ENCODE results near the gene C22orf23. TPM values are rescaled to one million over a fixed set of nuclear protein-coding genes. Genes with fewer than 3 reads are reported as not detected.

C22orf23 gene
- total RNA-seq, 6 experiments from 2014 or later, result 0.43 to 0.73 (median 0.54) TPM

- Mint-ChIP-seq H3K9me3 (no peaks in the 10 kb centered on the region), H3K36me3 (ENCODE audit: low read depth) (peaks cover 14% of the 10 kb centered on the region), H3K4me3 (no peak overlapping the region), H3K27me3 (ENCODE audit: insufficient read depth) (no peaks in the 10 kb centered on the region; the same call in none of the 2 replicates), H3K27ac (no peak overlapping the region), H3K4me1 (ENCODE audit: low read depth) (peaks cover 27% of the 10 kb centered on the region)
- TF ChIP-seq CTCF (IDR thresholded peaks at IDR 0.05), result no peak
- DNase-seq, result no peak
These were observed 24.0 kb downstream of the C22orf23 start for GRCh38 chr22:37929390-37929789.

GRCh38 chr22:37927637-37927936, 25.8 kb downstream of the C22orf23 start:
- H3K27ac Mint-ChIP-seq, result no peak overlapping the region
- H3K36me3 Mint-ChIP-seq (ENCODE audit: low read depth), result peaks cover 10% of the 10 kb centered on the region
- no peaks in the 10 kb centered on the region for H3K9me3 Mint-ChIP-seq
- no peaks in the 10 kb centered on the region; the same call in 1 of the 2 replicates for H3K27me3 Mint-ChIP-seq (ENCODE audit: insufficient read depth)
- DNase-seq, result no peak
- no peak for TF ChIP-seq CTCF (IDR thresholded peaks at IDR 0.05)
- no peak overlapping the region for H3K4me3 Mint-ChIP-seq
- H3K4me1 Mint-ChIP-seq (ENCODE audit: low read depth), result peaks cover 9% of the 10 kb centered on the region

GRCh38 chr22:37926771-37927636, 26.4 kb downstream of the C22orf23 start:
- Mint-ChIP-seq H3K4me1 (ENCODE audit: low read depth) (peaks cover 9% of the 10 kb centered on the region), H3K27ac (no peak overlapping the region), H3K27me3 (ENCODE audit: insufficient read depth) (no peaks in the 10 kb centered on the region; the same call in 1 of the 2 replicates), H3K36me3 (ENCODE audit: low read depth) (peaks cover 10% of the 10 kb centered on the region), H3K9me3 (no peaks in the 10 kb centered on the region), H3K4me3 (no peak overlapping the region)
- TF ChIP-seq CTCF (IDR thresholded peaks at IDR 0.05), result no peak
- no peak for DNase-seq

- Mint-ChIP-seq H3K36me3 (ENCODE audit: low read depth) (peaks cover 10% of the 10 kb centered on the region), H3K4me1 (ENCODE audit: low read depth) (peaks cover 9% of the 10 kb centered on the region), H3K4me3 (no peak overlapping the region), H3K27me3 (ENCODE audit: insufficient read depth) (no peaks in the 10 kb centered on the region; the same call in 1 of the 2 replicates), H3K9me3 (no peaks in the 10 kb centered on the region), H3K27ac (no peak overlapping the region)
- TF ChIP-seq CTCF (IDR thresholded peaks at IDR 0.05), result no peak
- no peak for DNase-seq
These were observed 27.0 kb downstream of the C22orf23 start for GRCh38 chr22:37926358-37926757.

- H3K27ac Mint-ChIP-seq, result no peak overlapping the region
- no peak for DNase-seq
- no peak for TF ChIP-seq CTCF (IDR thresholded peaks at IDR 0.05)
- H3K9me3 Mint-ChIP-seq, result no peaks in the 10 kb centered on the region
- peaks cover 5% of the 10 kb centered on the region for H3K4me1 Mint-ChIP-seq (ENCODE audit: low read depth)
- H3K27me3 Mint-ChIP-seq (ENCODE audit: insufficient read depth), result no peaks in the 10 kb centered on the region; the same call in 1 of the 2 replicates
- no peak overlapping the region for H3K4me3 Mint-ChIP-seq
- H3K36me3 Mint-ChIP-seq (ENCODE audit: low read depth), result peaks cover 10% of the 10 kb centered on the region
These were observed 27.6 kb downstream of the C22orf23 start for GRCh38 chr22:37925767-37926166.
